GM12873 (cell line): ENCODE measurements around the gene POLA2.

Experiments
- CTCF ChIP-seq: IDR thresholded peaks from 2 replicates; pipeline ENCODE4 v1.5.1; 2012; ENCODE audit warnings: low read depth, mild to moderate bottlenecking, moderate library complexity, low read length, control low read depth; ENCODE audit not compliant: insufficient read depth; ENCODE audit errors: missing control alignments

Gene POLA2

GRCh38 chr11:65315866-65316226, 54.1 kb downstream of the POLA2 start:
- no peak for TF ChIP-seq CTCF

GRCh38 chr11:65316227-65317024, 54.7 kb downstream of the POLA2 start:
- TF ChIP-seq CTCF: no peak

GRCh38 chr11:65317025-65317786, 55.4 kb downstream of the POLA2 start:
- TF ChIP-seq CTCF: no peak

- no peak for TF ChIP-seq CTCF
Observed at GRCh38 chr11:65320386-65321075, 58.8 kb downstream of the POLA2 start.

- no peak for TF ChIP-seq CTCF
Observed at GRCh38 chr11:65321076-65321475, 59.3 kb downstream of the POLA2 start.

- no peak for TF ChIP-seq CTCF
Observed at GRCh38 chr11:65321828-65322485, 60.2 kb downstream of the POLA2 start.
